Measurements from ENCODE around the gene EXOC4. TPM values are rescaled to one million over a fixed set of nuclear protein-coding genes. Genes with fewer than 3 reads are reported as not detected.

Gene EXOC4
- total and polyA plus RNA-seq, 2 of the 13 experiments (the other 11 are each of a cell fraction or from before 2014, with no cell fraction given): 22.5 to 39.0 TPM

DNA sequence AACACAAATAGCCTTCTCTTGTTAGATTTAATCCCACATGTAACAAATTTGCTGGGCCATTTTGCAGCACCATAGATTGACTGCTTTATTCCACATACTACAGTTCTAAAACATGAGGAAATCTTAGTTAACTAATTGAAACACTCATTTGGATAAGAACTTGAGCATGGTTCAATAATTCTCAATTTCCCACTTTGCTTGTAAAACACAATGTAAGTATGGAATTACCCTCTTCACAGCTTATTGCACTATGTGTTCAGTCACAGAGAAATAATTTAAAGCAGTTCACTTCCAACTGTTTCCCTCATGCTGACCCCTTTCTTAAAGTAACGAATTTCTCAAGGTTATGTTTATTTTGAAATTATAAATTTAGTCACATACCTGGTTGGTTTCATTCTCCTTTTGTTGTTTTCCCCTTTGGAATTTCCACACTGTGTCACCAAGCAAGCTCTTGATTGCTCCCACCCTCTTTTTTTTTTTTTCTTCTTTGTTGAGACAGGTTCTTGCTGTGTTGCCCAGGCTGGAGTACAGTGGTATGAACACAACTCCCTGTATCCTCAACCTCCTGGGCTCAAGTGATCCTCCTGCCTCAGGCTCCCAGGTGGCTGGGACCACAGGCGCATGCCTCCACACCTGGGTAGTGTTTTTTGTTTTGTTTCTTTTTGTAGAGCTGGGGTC is 425.4 kb downstream of the EXOC4 start:
- H3K36me3 ChIP-seq (replicated peaks in 1 of 2; ENCODE audit: control insufficient read depth in 1 of 2, insufficient read depth in 2 of 2, low read length in 2 of 2): no peaks in the 10 kb centered on the region
- no peaks in the 10 kb centered on the region for H4K20me1 ChIP-seq (ENCODE audit: insufficient read depth, low read length)
- no peaks in the 10 kb centered on the region for H3K79me2 ChIP-seq (ENCODE audit: insufficient read depth, low read length)
- no peak for DNase-seq (ENCODE audit: low spot score)
- no peaks in the 10 kb centered on the region for H3K9me3 ChIP-seq (ENCODE audit: low read length)
- TF ChIP-seq MEIS2 (CRISPR knock-in tag; IDR thresholded peaks at IDR 0.05) (no peak), CREM (IDR thresholded peaks at IDR 0.05) (no peak), CREM (CRISPR knock-in tag; IDR thresholded peaks at IDR 0.05) (no peak)
- TF ChIP-seq, protein P1, sequence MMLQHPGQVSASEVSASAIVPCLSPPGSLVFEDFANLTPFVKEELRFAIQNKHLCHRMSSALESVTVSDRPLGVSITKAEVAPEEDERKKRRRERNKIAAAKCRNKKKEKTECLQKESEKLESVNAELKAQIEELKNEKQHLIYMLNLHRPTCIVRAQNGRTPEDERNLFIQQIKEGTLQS (CRISPR knock-in tag; IDR thresholded peaks at IDR 0.05): no peak
- no TSS peak for BruUV-seq (replicated peaks)
- H3K4me2 ChIP-seq (ENCODE audit: low read depth, low read length): no peak overlapping the region
- H3K9ac ChIP-seq (ENCODE audit: insufficient read depth, low read depth, low read length): no peak overlapping the region
- no peaks in the 10 kb centered on the region for H3K27me3 ChIP-seq (ENCODE audit: control insufficient read depth in 1 of 2, insufficient read depth in 2 of 2, low read length in 2 of 2)
- no peak overlapping the region for H2AFZ ChIP-seq (ENCODE audit: low read length)
- intact Hi-C loops (cut with micrococcal nuclease; ENCODE audit: unreplicated experiment) (no loop called here), in situ Hi-C loops (cut with HindIII; ENCODE audit: extremely low pct_ligation_motif_present, low pct_unique_long_range_greater_than_20kb) (no loop called here)
- no peaks in the 10 kb centered on the region for H3K4me1 ChIP-seq (ENCODE audit: insufficient read depth, low read length)
- WGBS (ENCODE audit: low lambda C conversion rate): 94% methylated on average over 2 of the region's 2 CpGs
- no peak for FAIRE-seq
- H3K27ac ChIP-seq (ENCODE audit: extremely low read length, insufficient read depth, low read length): no peak overlapping the region
- POLR2A ChIA-PET: no interaction called here
- ATAC-seq: no peak
- no peak overlapping the region for H3K4me3 ChIP-seq (replicated peaks in 1 of 3; ENCODE audit: insufficient read depth in 1 of 3, low read depth in 2 of 3, low read length in 3 of 3)
- CTCF ChIA-PET (ENCODE audit: low intra/inter-chr PET ratio, low total read pairs): no interaction called here

DNA sequence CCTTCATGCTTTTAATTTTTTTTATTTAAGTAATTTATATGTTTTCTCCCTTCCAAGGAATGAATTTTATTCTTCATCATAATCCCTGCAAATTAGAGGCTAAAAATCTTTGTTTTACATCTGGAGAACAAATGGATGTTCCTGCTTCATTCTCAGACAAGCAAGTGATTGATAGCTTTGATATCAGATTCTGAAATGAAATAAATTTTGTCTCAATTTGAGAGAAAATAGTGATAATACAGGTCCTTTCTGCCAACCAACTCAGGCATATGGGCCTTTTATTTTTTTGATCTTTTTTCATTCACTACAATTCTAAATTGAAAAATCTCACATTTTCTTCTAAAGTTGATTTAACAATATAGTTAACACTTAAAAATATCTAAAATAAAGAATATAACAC is 427.1 kb downstream of the EXOC4 start:
- POLR2A ChIA-PET: no interaction called here
- FAIRE-seq: no peak
- CTCF ChIA-PET (ENCODE audit: low intra/inter-chr PET ratio, low total read pairs): no interaction called here
- Histone ChIP-seq H3K27ac (ENCODE audit: extremely low read length, insufficient read depth, low read length) (no peak overlapping the region), H3K4me2 (ENCODE audit: low read depth, low read length) (no peak overlapping the region), H3K79me2 (ENCODE audit: insufficient read depth, low read length) (no peaks in the 10 kb centered on the region), H3K9me3 (ENCODE audit: low read length) (no peaks in the 10 kb centered on the region), H3K9ac (ENCODE audit: insufficient read depth, low read depth, low read length) (no peak overlapping the region), H3K36me3 (replicated peaks in 1 of 2; ENCODE audit: control insufficient read depth in 1 of 2, insufficient read depth in 2 of 2, low read length in 2 of 2) (no peaks in the 10 kb centered on the region), H2AFZ (ENCODE audit: low read length) (no peak overlapping the region), H4K20me1 (ENCODE audit: insufficient read depth, low read length) (no peaks in the 10 kb centered on the region), H3K4me3 (replicated peaks in 1 of 3; ENCODE audit: insufficient read depth in 1 of 3, low read depth in 2 of 3, low read length in 3 of 3) (no peak overlapping the region), H3K27me3 (ENCODE audit: control insufficient read depth in 1 of 2, insufficient read depth in 2 of 2, low read length in 2 of 2) (no peaks in the 10 kb centered on the region), H3K4me1 (ENCODE audit: insufficient read depth, low read length) (no peaks in the 10 kb centered on the region)
- in situ Hi-C loops (cut with HindIII; ENCODE audit: extremely low pct_ligation_motif_present, low pct_unique_long_range_greater_than_20kb): no loop called here
- DNase-seq (ENCODE audit: low spot score): no peak
- no peak for ATAC-seq
- intact Hi-C loops (cut with micrococcal nuclease; ENCODE audit: unreplicated experiment): no loop called here
- BruUV-seq (replicated peaks): no TSS peak
- TF ChIP-seq, protein P2, sequence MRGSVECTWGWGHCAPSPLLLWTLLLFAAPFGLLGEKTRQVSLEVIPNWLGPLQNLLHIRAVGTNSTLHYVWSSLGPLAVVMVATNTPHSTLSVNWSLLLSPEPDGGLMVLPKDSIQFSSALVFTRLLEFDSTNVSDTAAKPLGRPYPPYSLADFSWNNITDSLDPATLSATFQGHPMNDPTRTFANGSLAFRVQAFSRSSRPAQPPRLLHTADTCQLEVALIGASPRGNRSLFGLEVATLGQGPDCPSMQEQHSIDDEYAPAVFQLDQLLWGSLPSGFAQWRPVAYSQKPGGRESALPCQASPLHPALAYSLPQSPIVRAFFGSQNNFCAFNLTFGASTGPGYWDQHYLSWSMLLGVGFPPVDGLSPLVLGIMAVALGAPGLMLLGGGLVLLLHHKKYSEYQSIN (CRISPR knock-in tag; IDR thresholded peaks at IDR 0.05; ENCODE audit: borderline replicate concordance): no peak

All from HepG2 (cell line).